K562 (cell line): ENCODE results near the gene FRRS1. TPM values are rescaled to one million over a fixed set of nuclear protein-coding genes. Genes with fewer than 3 reads are reported as not detected.

ENCODE experiments used
- ATAC-seq: fragments of 200-7000 bp; cut with Tn5 transposase; 3 replicates; pipeline ENCODE4 v1.9.1; 2020; ENCODE audit warnings: moderate library complexity
- BruUV-seq: library from RNA; stranded (reverse); fragments of 400-500 nt; replicated peaks from 2 replicates; lab custom pipeline; 2021; lab: Mats Ljungman, UMichigan
- CTCF ChIA-PET: fragments of 300-600 bp; formaldehyde crosslinking; extraction: SDS; loops from one replicate; lab custom pipeline; 2021; ENCODE audit warnings: low intra/inter-chr PET ratio; lab: Yijun Ruan, JAX
- POLR2A ChIA-PET: fragments of 300-600, 350-650 bp; sonication (Branson Sonifier 250); formaldehyde crosslinking; extraction: SDS; loops from one replicate; lab custom pipeline; 2021; ENCODE audit warnings: antibody characterized with exemption, inconsistent platforms; lab: Yijun Ruan, JAX
- DNase-seq, 4 experiments: peaks; one replicate each; pipeline versions ENCODE4 v3.0.0 to v3.0.0-alpha.2; 2011 to 2018; ENCODE audit warnings: low spot score in 3 of 4, mixed read lengths in 3 of 4; ENCODE audit errors: extremely low read depth in 1 of 4
- FAIRE-seq: peaks from 2 replicates; lab custom pipeline; 2011; peaks lifted over from hg19 to GRCh38; lab: Jason Lieb, UNC
- H2AFZ ChIP-seq: 2 replicates; pipeline ENCODE4 v1.6.0; 2011; ENCODE audit warnings: low read depth, low read length, control low read depth, inconsistent platforms
- H3K27ac ChIP-seq: fragments of 200-600 bp; 3 replicates; pipeline ENCODE4 v1.8.0; 2011; ENCODE audit warnings: low read depth, mild to moderate bottlenecking, control low read depth, inconsistent platforms, low read length, moderate library complexity, mixed read lengths; ENCODE audit errors: extremely low read depth
- H3K27me3 ChIP-seq, 2 experiments: fragments of 300-600 bp in 1 of 2; 2 replicates in 1 of 2; 3 replicates in 1 of 2; pipeline versions ENCODE4 v1.6.0 to v1.8.0; 2011; ENCODE audit warnings: inconsistent platforms in 2 of 2, low read length in 2 of 2, mild to moderate bottlenecking in 1 of 2, mixed read lengths in 1 of 2, moderate library complexity in 1 of 2; ENCODE audit not compliant: control insufficient read depth in 2 of 2, insufficient read depth in 2 of 2
- H3K36me3 ChIP-seq: fragments of 300-600 bp; 3 replicates; pipeline ENCODE4 v1.8.0; 2011; ENCODE audit warnings: mild to moderate bottlenecking, low read length, inconsistent platforms; ENCODE audit not compliant: control insufficient read depth, insufficient read depth
- H3K4me1 ChIP-seq, 2 experiments: fragments of 200-600 bp in 1 of 2; replicated peaks in 1 of 2; 2 replicates in 1 of 2; 3 replicates in 1 of 2; pipeline versions ENCODE4 v1.5.1 to v1.8.0; 2011; ENCODE audit warnings: inconsistent platforms in 2 of 2, low read length in 2 of 2, mild to moderate bottlenecking in 1 of 2, mixed read lengths in 1 of 2, moderate library complexity in 1 of 2; ENCODE audit not compliant: control insufficient read depth in 2 of 2, insufficient read depth in 2 of 2
- H3K4me2 ChIP-seq: 2 replicates; pipeline ENCODE4 v1.6.1; 2011; ENCODE audit warnings: low read length, control low read depth, inconsistent platforms, mixed read lengths; ENCODE audit not compliant: insufficient read depth
- H3K4me3 ChIP-seq: fragments of 200-600 bp; sonication (generic), shearing (Covaris generic); 2 replicates; pipeline ENCODE4 v1.5.1; 2016; ENCODE audit warnings: control low read depth, inconsistent platforms
- H3K79me2 ChIP-seq: fragments of 200-600 bp; 3 replicates; pipeline ENCODE4 v1.8.0; 2011; ENCODE audit warnings: low read length, inconsistent platforms; ENCODE audit not compliant: control insufficient read depth, insufficient read depth
- H3K9ac ChIP-seq, 2 experiments: 2 replicates each; pipeline versions ENCODE4 v1.6.0 to v1.6.1; 2011; ENCODE audit warnings: low read depth in 2 of 2, low read length in 2 of 2, control low read depth in 1 of 2, inconsistent platforms in 1 of 2, mild to moderate bottlenecking in 1 of 2, mixed read lengths in 1 of 2; ENCODE audit not compliant: insufficient read depth in 1 of 2
- H3K9me1 ChIP-seq: one replicate; pipeline ENCODE4 v1.6.0; 2011; ENCODE audit warnings: inconsistent platforms, mild to moderate bottlenecking, low read length, moderate library complexity; ENCODE audit not compliant: control insufficient read depth, insufficient read depth
- H3K9me3 ChIP-seq: replicated peaks from 2 replicates; pipeline ENCODE4 v1.5.1; 2011; ENCODE audit warnings: low read depth, low read length, inconsistent platforms; ENCODE audit not compliant: control insufficient read depth, insufficient read depth
- H4K20me1 ChIP-seq: replicated peaks from 2 replicates; pipeline ENCODE4 v1.6.1; 2011; ENCODE audit warnings: low read length, inconsistent platforms, mixed read lengths; ENCODE audit not compliant: control insufficient read depth, insufficient read depth
- FOXJ2 ChIP-seq: fragments of 200-800 bp; sonication (Bioruptor generic); IDR thresholded peaks from 2 replicates; pipeline ENCODE4 v1.6.1; 2016; ENCODE audit warnings: missing genetic modification characterization, missing compliant biosample characterization
- HCFC1 ChIP-seq: IDR thresholded peaks from 2 replicates; pipeline ENCODE4 v1.6.1; 2012; ENCODE audit warnings: low read depth, low read length, improper control_type of control experiment
- REST ChIP-seq, 2 experiments: fragments of 450-650 bp; formaldehyde crosslinking in 1 of 2; IDR thresholded peaks; 2 replicates each; pipeline versions ENCODE4 v1.4.0 to v1.6.1; 2014 to 2020; ENCODE audit warnings: mild to moderate bottlenecking in 2 of 2, borderline replicate concordance in 1 of 2, low read depth in 1 of 2
- WGBS: fragments of 100-300 bp; shearing (Covaris generic); methylation state at CpG from one replicate; pipeline ENCODE4 v1.1.6; 2016; ENCODE audit warnings: low coverage, mixed read lengths; ENCODE audit not compliant: insufficient coverage; ENCODE audit errors: missing lambda C conversion rate; 5-methylcytosine and 5-hydroxymethylcytosine counted together
- in situ Hi-C: fragments of 300-500 bp; cut with MboI; formaldehyde crosslinking; loops from 4 replicates; pipeline ENCODE4 v1.15.0; 2018; ENCODE audit warnings: inconsistent platforms, mixed read lengths
- intact Hi-C: fragments of 100-400 bp; cut with micrococcal nuclease; formaldehyde crosslinking; loops from 2 replicates; pipeline ENCODE4 v1.14.2; 2022
- polyA plus RNA-seq, 8 experiments: library from polyadenylated mRNA; depleted of rRNA in 4 of 8; stranded (reverse) in 5 of 8; unstranded in 3 of 8; fragments of >200 nt; fragmentation: Nextera tagmentation in 2 of 8; fragmentation: Illumina TruSeq in 1 of 8; extraction: Ambion mirVana in 2 of 8; extraction: Trizol in 1 of 8; gene quantifications; 2 replicates each; pipeline versions ENCODE4 v1.2.1 to v1.2.3, GENCODE V29; 2011 to 2014; ENCODE audit warnings: inconsistent platforms in 1 of 8, missing spikeins in 1 of 8
- total RNA-seq, 7 experiments: library from RNA; depleted of rRNA in 6 of 7; stranded (reverse); fragments of >200 nt in 6 of 7; fragmentation: Illumina TruSeq in 2 of 7; extraction: Trizol in 2 of 7; gene quantifications; 2 replicates each; pipeline versions ENCODE4 v1.2.1 to v1.2.3, GENCODE V29; 2011 to 2021; ENCODE audit warnings: low replicate concordance in 1 of 7
- TF ChIP-seq, protein P1 (sequence below): sonication (generic); formaldehyde crosslinking; IDR thresholded peaks from 2 replicates; pipeline ENCODE4 v1.8.1; 2023; ENCODE audit warnings: mild to moderate bottlenecking, missing genetic modification reagents

Gene FRRS1
- total and polyA plus RNA-seq, 9 of the 15 experiments (the other 6 are each of a cell fraction or from before 2014, with no cell fraction given) = 0.87 to 54.0 (median 23.7) TPM

DNA sequence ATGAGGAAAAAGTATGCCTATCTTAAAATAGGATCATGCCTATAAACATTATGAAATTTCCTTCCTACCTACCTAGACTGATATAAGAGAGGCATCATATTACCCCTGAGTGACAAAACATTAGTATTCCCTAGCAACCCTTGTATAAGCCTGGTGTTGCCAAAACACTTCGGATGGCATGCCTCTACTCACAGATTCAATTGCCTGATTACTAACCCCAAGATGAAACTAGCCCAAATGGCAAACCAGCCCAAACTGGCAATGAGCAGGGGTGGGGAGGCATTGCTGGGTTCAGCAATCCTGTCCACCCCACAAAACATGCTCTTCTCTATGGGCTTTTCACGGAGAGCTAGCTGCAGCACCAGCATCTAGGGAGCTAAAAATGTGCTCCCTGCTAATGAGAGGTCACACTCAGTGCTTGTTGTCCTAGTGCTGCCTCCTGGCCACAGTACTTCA is 106.7 kb downstream of the FRRS1 start:
- H3K36me3 ChIP-seq = no peaks in the 10 kb centered on the region
- H3K79me2 ChIP-seq = no peaks in the 10 kb centered on the region
- no peak overlapping the region for H3K27ac ChIP-seq
- H3K4me2 ChIP-seq = no peak overlapping the region
- intact Hi-C loops (no loop called here), in situ Hi-C loops (no loop called here)
- TF ChIP-seq FOXJ2 (peak; percentile 95), REST (IDR thresholded peaks at IDR 0.05; ENCODE audit: borderline replicate concordance) (peak; percentile 8; the same call in 1 of the 2 replicates), REST (CRISPR knock-in tag; IDR thresholded peaks at IDR 0.05; ENCODE audit: low read depth) (no peak), HCFC1 (no peak)
- TF ChIP-seq, protein P1, sequence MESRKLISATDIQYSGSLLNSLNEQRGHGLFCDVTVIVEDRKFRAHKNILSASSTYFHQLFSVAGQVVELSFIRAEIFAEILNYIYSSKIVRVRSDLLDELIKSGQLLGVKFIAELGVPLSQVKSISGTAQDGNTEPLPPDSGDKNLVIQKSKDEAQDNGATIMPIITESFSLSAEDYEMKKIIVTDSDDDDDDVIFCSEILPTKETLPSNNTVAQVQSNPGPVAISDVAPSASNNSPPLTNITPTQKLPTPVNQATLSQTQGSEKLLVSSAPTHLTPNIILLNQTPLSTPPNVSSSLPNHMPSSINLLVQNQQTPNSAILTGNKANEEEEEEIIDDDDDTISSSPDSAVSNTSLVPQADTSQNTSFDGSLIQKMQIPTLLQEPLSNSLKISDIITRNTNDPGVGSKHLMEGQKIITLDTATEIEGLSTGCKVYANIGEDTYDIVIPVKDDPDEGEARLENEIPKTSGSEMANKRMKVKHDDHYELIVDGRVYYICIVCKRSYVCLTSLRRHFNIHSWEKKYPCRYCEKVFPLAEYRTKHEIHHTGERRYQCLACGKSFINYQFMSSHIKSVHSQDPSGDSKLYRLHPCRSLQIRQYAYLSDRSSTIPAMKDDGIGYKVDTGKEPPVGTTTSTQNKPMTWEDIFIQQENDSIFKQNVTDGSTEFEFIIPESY (CRISPR knock-in tag) = no peak
- POLR2A ChIA-PET = interaction anchor here (3.1 kb wide), 1 partner anchor 9 kb away, joined by 10 read pairs; no protein-coding TSS in a partner anchor
- no peak overlapping the region for H3K4me3 ChIP-seq
- DNase-seq (no peak), ATAC-seq (no peak; the same call in 2 of the 3 replicates), FAIRE-seq (no peak)
- no peaks in the 10 kb centered on the region for H3K9me1 ChIP-seq
- no peak overlapping the region for H3K9ac ChIP-seq
- BruUV-seq = no TSS peak
- H2AFZ ChIP-seq = no peak overlapping the region
- no peaks in the 10 kb centered on the region for H3K27me3 ChIP-seq
- H3K4me1 ChIP-seq = no peaks in the 10 kb centered on the region
- CTCF ChIA-PET = no interaction called here
- no peaks in the 10 kb centered on the region for H3K9me3 ChIP-seq
- 10% methylated on average over 2 of the region's 2 CpGs for WGBS
- H4K20me1 ChIP-seq = no peaks in the 10 kb centered on the region
